ENCODE results near the gene CDK5.

- no peak for TF ChIP-seq POLR2AphosphoS5 (IDR thresholded peaks at IDR 0.05; ENCODE audit: borderline replicate concordance, low read depth, low read length)
- TF ChIP-seq EZH2 (IDR thresholded peaks at IDR 0.05) = no peak
These were observed 26.1 kb upstream of the CDK5 start for GRCh38 chr7:151083824-151084160.

Data from SK-N-MC (cell line).